ENCODE results near the gene POLD3. TPM values are rescaled to one million over a fixed set of nuclear protein-coding genes. Genes with fewer than 3 reads are reported as not detected.

Gene POLD3
- total RNA-seq, 3 donors from 2014 or later: 9.8 to 23.3 (median 16.7) TPM

GRCh38 chr11:74627381-74627780 lies 35.0 kb downstream of the POLD3 start:
- Histone ChIP-seq H3K27ac (no peak overlapping the region), H3K4me1 (no peaks in the 10 kb centered on the region), H3K36me3 (no peaks in the 10 kb centered on the region), H3K9me3 (no peaks in the 10 kb centered on the region), H3K27me3 (no peaks in the 10 kb centered on the region), H3K4me3 (no peak overlapping the region)
- intact Hi-C loops (cut with DNase I; ENCODE audit: low total_unique reads): no loop called here
- no peak for DNase-seq (ENCODE audit: low spot score in 2 of 2)
- no peak for TF ChIP-seq POLR2A (IDR thresholded peaks at IDR 0.05)
- TF ChIP-seq POLR2AphosphoS5 (IDR thresholded peaks at IDR 0.05): no peak
- TF ChIP-seq CTCF (IDR thresholded peaks at IDR 0.05): no peak

- Histone ChIP-seq H3K4me3 (no peak overlapping the region), H3K27ac (no peak overlapping the region), H3K4me1 (no peaks in the 10 kb centered on the region), H3K27me3 (no peaks in the 10 kb centered on the region), H3K36me3 (no peaks in the 10 kb centered on the region), H3K9me3 (no peaks in the 10 kb centered on the region)
- intact Hi-C loops (cut with DNase I; ENCODE audit: low total_unique reads): no loop called here
- no peak for DNase-seq (ENCODE audit: low spot score in 2 of 2)
- TF ChIP-seq POLR2AphosphoS5 (IDR thresholded peaks at IDR 0.05) (no peak), CTCF (IDR thresholded peaks at IDR 0.05) (no peak), POLR2A (IDR thresholded peaks at IDR 0.05) (no peak)
These were observed 37.7 kb downstream of the POLD3 start for GRCh38 chr11:74630043-74630442.

GRCh38 chr11:74633406-74634393 lies 41.3 kb downstream of the POLD3 start:
- TF ChIP-seq POLR2AphosphoS5 (IDR thresholded peaks at IDR 0.05) (no peak), POLR2A (IDR thresholded peaks at IDR 0.05) (no peak), CTCF (IDR thresholded peaks at IDR 0.05) (no peak)
- intact Hi-C loops (cut with DNase I; ENCODE audit: low total_unique reads): no loop called here
- Histone ChIP-seq H3K27me3 (no peaks in the 10 kb centered on the region), H3K36me3 (no peaks in the 10 kb centered on the region), H3K4me1 (no peaks in the 10 kb centered on the region), H3K4me3 (no peak overlapping the region), H3K9me3 (no peaks in the 10 kb centered on the region), H3K27ac (no peak overlapping the region)
- DNase-seq (ENCODE audit: low spot score in 2 of 2): no peak

GRCh38 chr11:74634537-74634936 lies 42.2 kb downstream of the POLD3 start:
- H3K4me1 ChIP-seq: no peaks in the 10 kb centered on the region
- intact Hi-C loops (cut with DNase I; ENCODE audit: low total_unique reads): no loop called here

More at GRCh38 chr11:74634537-74634936, 42.2 kb downstream of the POLD3 start:
- Histone ChIP-seq H3K27me3 (no peaks in the 10 kb centered on the region), H3K9me3 (no peaks in the 10 kb centered on the region), H3K36me3 (no peaks in the 10 kb centered on the region), H3K27ac (no peak overlapping the region), H3K4me3 (no peak overlapping the region)
- DNase-seq (ENCODE audit: low spot score in 2 of 2): no peak
- TF ChIP-seq CTCF (IDR thresholded peaks at IDR 0.05) (peak in 2 of 3 donors; percentile 34 to 36), POLR2A (IDR thresholded peaks at IDR 0.05) (no peak)

Data from breast epithelium (tissue), 4 donors.